Measurements from ENCODE around the gene TENM3. TPM values are rescaled to one million over a fixed set of nuclear protein-coding genes. Genes with fewer than 3 reads are reported as not detected.
A peak's percentile ranks its signal among the peaks of the same experiment; 100 is the strongest.

TENM3 gene
- total and polyA plus RNA-seq, 2 donors (not counting 3 experiments of a cell fraction or from before 2014, with no cell fraction given), result 3.2 to 6.2 TPM

GRCh38 chr4:182778222-182778982 lies 535.2 kb downstream of the TENM3 start:
- no peaks in the 10 kb centered on the region for H3K27me3 ChIP-seq (ENCODE audit: control insufficient read depth in 2 of 2, insufficient read depth in 2 of 2, low read length in 2 of 2)
- no peaks in the 10 kb centered on the region for H3K36me3 ChIP-seq (ENCODE audit: control insufficient read depth in 2 of 2, extremely low read depth in 1 of 2, insufficient read depth in 2 of 2, low read length in 2 of 2)
- peak overlapping the region; percentile 42 for H2AFZ ChIP-seq (ENCODE audit: low read depth, low read length)
- no peak for FAIRE-seq
- H4K20me1 ChIP-seq (replicated peaks; ENCODE audit: control insufficient read depth, extremely low read depth, insufficient read depth, low read length), result no peaks in the 10 kb centered on the region
- H3K4me1 ChIP-seq (ENCODE audit: control insufficient read depth, extremely low read depth, insufficient read depth, low read length), result no peaks in the 10 kb centered on the region
- POLR2A ChIA-PET, result no interaction called here
- DNase-seq (ENCODE audit: low read depth, low spot score), result peak; percentile 36
- CTCF ChIA-PET, result interaction anchor here (1.2 kb wide), 1 partner anchor 86 kb away, joined by 3 read pairs; no protein-coding TSS in a partner anchor
- intact Hi-C loops (cut with micrococcal nuclease), result no loop called here
- H3K9me1 ChIP-seq (replicated peaks; ENCODE audit: control insufficient read depth, extremely low read depth, insufficient read depth, low read length), result no peaks in the 10 kb centered on the region
- H3K4me3 ChIP-seq (replicated peaks in 1 of 3; ENCODE audit: insufficient read depth in 1 of 3, low read depth in 1 of 3, low read length in 3 of 3), result no peak overlapping the region
- H3K9ac ChIP-seq (replicated peaks; ENCODE audit: extremely low read depth, insufficient read depth, low read length), result no peak overlapping the region
- H3K4me2 ChIP-seq (ENCODE audit: insufficient read depth, low read length), result no peak overlapping the region
- H3K27ac ChIP-seq (ENCODE audit: insufficient read depth, low read depth, low read length), result no peak overlapping the region
- no peaks in the 10 kb centered on the region for H3K79me2 ChIP-seq (ENCODE audit: control insufficient read depth, insufficient read depth, low read length)
- H3K9me3 ChIP-seq (replicated peaks; ENCODE audit: control insufficient read depth, insufficient read depth, low read length), result no peaks in the 10 kb centered on the region
- dilution Hi-C loops (cut with MboI; ENCODE audit: extremely low pct_ligation_motif_present, low sequenced_read_pairs), result no loop called here
- no TSS peak for BruUV-seq (replicated peaks)
- TF ChIP-seq MAX (IDR thresholded peaks at IDR 0.05; ENCODE audit: insufficient read depth, insufficient read length) (no peak), GATA2 (IDR thresholded peaks at IDR 0.05; ENCODE audit: insufficient read depth, insufficient read length, low read depth, low read length) (no peak), JUN (IDR thresholded peaks at IDR 0.05; ENCODE audit: borderline replicate concordance, insufficient read depth, insufficient read length, low read depth) (no peak), EZH2 (IDR thresholded peaks at IDR 0.05; ENCODE audit: borderline replicate concordance, low read depth, low read length, severe bottlenecking) (no peak), FOS (IDR thresholded peaks at IDR 0.05; ENCODE audit: borderline replicate concordance, insufficient read depth, low read length) (no peak)

DNA sequence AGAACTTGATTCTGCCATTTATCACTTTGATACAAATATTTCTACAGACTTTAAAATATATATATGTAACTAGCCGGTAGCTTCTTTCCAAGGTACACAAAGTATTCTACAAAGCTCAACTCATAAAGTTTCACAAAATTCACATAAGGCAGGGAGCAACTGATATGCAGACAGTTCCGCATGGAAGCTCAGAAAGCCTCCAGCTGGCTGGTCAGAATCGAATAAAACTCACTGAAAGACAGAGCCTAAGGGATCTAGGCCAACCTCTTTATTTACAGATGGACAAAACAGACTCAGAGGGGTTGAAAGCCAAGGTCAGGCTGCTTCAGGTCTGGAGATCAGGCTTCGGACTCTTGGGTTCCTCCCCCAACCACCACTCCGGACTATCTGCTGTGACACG lies 543.8 kb downstream of the TENM3 start:
- no peak overlapping the region for H3K4me2 ChIP-seq (ENCODE audit: insufficient read depth, low read length)
- H3K79me2 ChIP-seq (ENCODE audit: control insufficient read depth, insufficient read depth, low read length), result no peaks in the 10 kb centered on the region
- no peaks in the 10 kb centered on the region for H3K36me3 ChIP-seq (ENCODE audit: control insufficient read depth in 2 of 2, extremely low read depth in 1 of 2, insufficient read depth in 2 of 2, low read length in 2 of 2)
- no peaks in the 10 kb centered on the region for H3K4me1 ChIP-seq (ENCODE audit: control insufficient read depth, extremely low read depth, insufficient read depth, low read length)
- no peaks in the 10 kb centered on the region for H3K9me3 ChIP-seq (replicated peaks; ENCODE audit: control insufficient read depth, insufficient read depth, low read length)
- DNase-seq (ENCODE audit: low read depth, low spot score), result no peak
- dilution Hi-C loops (cut with MboI; ENCODE audit: extremely low pct_ligation_motif_present, low sequenced_read_pairs), result no loop called here
- no peak overlapping the region for H2AFZ ChIP-seq (ENCODE audit: low read depth, low read length)
- H3K4me3 ChIP-seq (replicated peaks in 1 of 3; ENCODE audit: insufficient read depth in 1 of 3, low read depth in 1 of 3, low read length in 3 of 3), result no peak overlapping the region
- POLR2A ChIA-PET, result no interaction called here
- H4K20me1 ChIP-seq (replicated peaks; ENCODE audit: control insufficient read depth, extremely low read depth, insufficient read depth, low read length), result no peaks in the 10 kb centered on the region
- no peak for FAIRE-seq
- BruUV-seq (replicated peaks), result no TSS peak
- no peak overlapping the region for H3K9ac ChIP-seq (replicated peaks; ENCODE audit: extremely low read depth, insufficient read depth, low read length)
- H3K27me3 ChIP-seq (ENCODE audit: control insufficient read depth in 2 of 2, insufficient read depth in 2 of 2, low read length in 2 of 2), result no peaks in the 10 kb centered on the region
- intact Hi-C loops (cut with micrococcal nuclease), result no loop called here
- no peak overlapping the region for H3K27ac ChIP-seq (ENCODE audit: insufficient read depth, low read depth, low read length)
- H3K9me1 ChIP-seq (replicated peaks; ENCODE audit: control insufficient read depth, extremely low read depth, insufficient read depth, low read length), result no peaks in the 10 kb centered on the region
- CTCF ChIA-PET, result interaction anchor here (0.7 kb wide), 1 partner anchor 343 kb away, joined by 3 read pairs; no protein-coding TSS in a partner anchor
- no peak for TF ChIP-seq MAX (IDR thresholded peaks at IDR 0.05; ENCODE audit: insufficient read depth, insufficient read length)
- no peak for TF ChIP-seq POLR2AphosphoS5 (IDR thresholded peaks at IDR 0.05; ENCODE audit: insufficient read depth, low read depth, low read length)
- TF ChIP-seq POLR2A (IDR thresholded peaks at IDR 0.05; ENCODE audit: low read depth, low read length), result no peak
- TF ChIP-seq GATA2 (IDR thresholded peaks at IDR 0.05; ENCODE audit: insufficient read depth, insufficient read length, low read depth, low read length), result no peak
- TF ChIP-seq EZH2 (IDR thresholded peaks at IDR 0.05; ENCODE audit: borderline replicate concordance, low read depth, low read length, severe bottlenecking), result no peak
- no peak for TF ChIP-seq MYC (IDR thresholded peaks at IDR 0.05; ENCODE audit: low read depth, low read length)
- no peak for TF ChIP-seq JUN (IDR thresholded peaks at IDR 0.05; ENCODE audit: borderline replicate concordance, insufficient read depth, insufficient read length, low read depth)
- TF ChIP-seq, protein P1, sequence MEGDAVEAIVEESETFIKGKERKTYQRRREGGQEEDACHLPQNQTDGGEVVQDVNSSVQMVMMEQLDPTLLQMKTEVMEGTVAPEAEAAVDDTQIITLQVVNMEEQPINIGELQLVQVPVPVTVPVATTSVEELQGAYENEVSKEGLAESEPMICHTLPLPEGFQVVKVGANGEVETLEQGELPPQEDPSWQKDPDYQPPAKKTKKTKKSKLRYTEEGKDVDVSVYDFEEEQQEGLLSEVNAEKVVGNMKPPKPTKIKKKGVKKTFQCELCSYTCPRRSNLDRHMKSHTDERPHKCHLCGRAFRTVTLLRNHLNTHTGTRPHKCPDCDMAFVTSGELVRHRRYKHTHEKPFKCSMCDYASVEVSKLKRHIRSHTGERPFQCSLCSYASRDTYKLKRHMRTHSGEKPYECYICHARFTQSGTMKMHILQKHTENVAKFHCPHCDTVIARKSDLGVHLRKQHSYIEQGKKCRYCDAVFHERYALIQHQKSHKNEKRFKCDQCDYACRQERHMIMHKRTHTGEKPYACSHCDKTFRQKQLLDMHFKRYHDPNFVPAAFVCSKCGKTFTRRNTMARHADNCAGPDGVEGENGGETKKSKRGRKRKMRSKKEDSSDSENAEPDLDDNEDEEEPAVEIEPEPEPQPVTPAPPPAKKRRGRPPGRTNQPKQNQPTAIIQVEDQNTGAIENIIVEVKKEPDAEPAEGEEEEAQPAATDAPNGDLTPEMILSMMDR (IDR thresholded peaks at IDR 0.05; ENCODE audit: extremely low read depth in 1 of 2, insufficient read depth in 1 of 2, low read depth in 1 of 2, low read length in 2 of 2), result no peak
- no peak for TF ChIP-seq FOS (IDR thresholded peaks at IDR 0.05; ENCODE audit: borderline replicate concordance, insufficient read depth, low read length)
